ENCODE data around the gene FAM200B. TPM values are rescaled to one million over a fixed set of nuclear protein-coding genes. Genes with fewer than 3 reads are reported as not detected.

Gene FAM200B
- total and polyA plus RNA-seq, 2 experiments from 2014 or later: 34.4 to 88.0 TPM

DNA sequence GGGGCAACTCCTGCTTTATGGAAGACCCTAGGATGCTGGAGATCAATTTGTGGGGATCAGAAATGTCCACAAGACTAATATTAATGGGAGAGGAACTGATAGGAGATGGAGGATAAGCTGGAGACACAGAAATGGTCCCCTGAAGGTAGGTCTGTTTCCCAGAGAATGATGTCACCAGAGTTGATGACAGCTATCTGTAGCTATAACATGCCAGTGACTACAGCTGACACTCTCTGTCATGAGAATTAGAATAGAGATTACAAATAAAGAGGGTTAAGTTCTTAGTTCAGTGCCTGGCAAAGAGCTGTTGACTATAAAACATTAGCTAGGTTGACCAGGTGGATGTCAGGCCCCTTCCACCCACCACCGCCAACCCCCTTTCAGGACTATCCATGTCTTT is 30.6 kb downstream of the FAM200B start:
- Histone ChIP-seq H3K4me3 (no peak overlapping the region), H3F3A (replicated peaks; ENCODE audit: low read depth) (no peaks in the 10 kb centered on the region), H3K4me2 (no peak overlapping the region), H3K79me2 (replicated peaks; ENCODE audit: insufficient read depth) (no peaks in the 10 kb centered on the region), H2AFZ (no peak overlapping the region), H3K4me1 (ENCODE audit: insufficient read depth) (no peaks in the 10 kb centered on the region), H3K27me3 (ENCODE audit: insufficient read depth) (no peaks in the 10 kb centered on the region), H4K20me1 (replicated peaks; ENCODE audit: insufficient read depth) (no peaks in the 10 kb centered on the region), H3K27ac (ENCODE audit: low read depth) (no peak overlapping the region), H3K9me2 (ENCODE audit: insufficient read depth) (no peaks in the 10 kb centered on the region), H3K36me3 (ENCODE audit: insufficient read depth) (no peaks in the 10 kb centered on the region)
- DNase-seq (ENCODE audit: low spot score) (no peak), ATAC-seq (no peak)
- H3K4me3 Mint-ChIP-seq: no peak overlapping the region
- H3K9me3 Mint-ChIP-seq: no peaks in the 10 kb centered on the region
- no peak for TF ChIP-seq EZH2phosphoT487 (IDR thresholded peaks at IDR 0.05; ENCODE audit: unreplicated experiment)
- no peak for TF ChIP-seq ZNF114 (CRISPR knock-in tag; IDR thresholded peaks at IDR 0.05)
- TF ChIP-seq, protein P1, sequence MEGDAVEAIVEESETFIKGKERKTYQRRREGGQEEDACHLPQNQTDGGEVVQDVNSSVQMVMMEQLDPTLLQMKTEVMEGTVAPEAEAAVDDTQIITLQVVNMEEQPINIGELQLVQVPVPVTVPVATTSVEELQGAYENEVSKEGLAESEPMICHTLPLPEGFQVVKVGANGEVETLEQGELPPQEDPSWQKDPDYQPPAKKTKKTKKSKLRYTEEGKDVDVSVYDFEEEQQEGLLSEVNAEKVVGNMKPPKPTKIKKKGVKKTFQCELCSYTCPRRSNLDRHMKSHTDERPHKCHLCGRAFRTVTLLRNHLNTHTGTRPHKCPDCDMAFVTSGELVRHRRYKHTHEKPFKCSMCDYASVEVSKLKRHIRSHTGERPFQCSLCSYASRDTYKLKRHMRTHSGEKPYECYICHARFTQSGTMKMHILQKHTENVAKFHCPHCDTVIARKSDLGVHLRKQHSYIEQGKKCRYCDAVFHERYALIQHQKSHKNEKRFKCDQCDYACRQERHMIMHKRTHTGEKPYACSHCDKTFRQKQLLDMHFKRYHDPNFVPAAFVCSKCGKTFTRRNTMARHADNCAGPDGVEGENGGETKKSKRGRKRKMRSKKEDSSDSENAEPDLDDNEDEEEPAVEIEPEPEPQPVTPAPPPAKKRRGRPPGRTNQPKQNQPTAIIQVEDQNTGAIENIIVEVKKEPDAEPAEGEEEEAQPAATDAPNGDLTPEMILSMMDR (conservative IDR thresholded peaks at IDR 0.05; ENCODE audit: low read depth in 2 of 2): no peak
- no peak for TF ChIP-seq NANOG (IDR thresholded peaks at IDR 0.05; ENCODE audit: borderline replicate concordance)
- TF ChIP-seq EZH2 (IDR thresholded peaks at IDR 0.05; ENCODE audit: low read depth, unreplicated experiment): no peak
- TF ChIP-seq, protein P2, sequence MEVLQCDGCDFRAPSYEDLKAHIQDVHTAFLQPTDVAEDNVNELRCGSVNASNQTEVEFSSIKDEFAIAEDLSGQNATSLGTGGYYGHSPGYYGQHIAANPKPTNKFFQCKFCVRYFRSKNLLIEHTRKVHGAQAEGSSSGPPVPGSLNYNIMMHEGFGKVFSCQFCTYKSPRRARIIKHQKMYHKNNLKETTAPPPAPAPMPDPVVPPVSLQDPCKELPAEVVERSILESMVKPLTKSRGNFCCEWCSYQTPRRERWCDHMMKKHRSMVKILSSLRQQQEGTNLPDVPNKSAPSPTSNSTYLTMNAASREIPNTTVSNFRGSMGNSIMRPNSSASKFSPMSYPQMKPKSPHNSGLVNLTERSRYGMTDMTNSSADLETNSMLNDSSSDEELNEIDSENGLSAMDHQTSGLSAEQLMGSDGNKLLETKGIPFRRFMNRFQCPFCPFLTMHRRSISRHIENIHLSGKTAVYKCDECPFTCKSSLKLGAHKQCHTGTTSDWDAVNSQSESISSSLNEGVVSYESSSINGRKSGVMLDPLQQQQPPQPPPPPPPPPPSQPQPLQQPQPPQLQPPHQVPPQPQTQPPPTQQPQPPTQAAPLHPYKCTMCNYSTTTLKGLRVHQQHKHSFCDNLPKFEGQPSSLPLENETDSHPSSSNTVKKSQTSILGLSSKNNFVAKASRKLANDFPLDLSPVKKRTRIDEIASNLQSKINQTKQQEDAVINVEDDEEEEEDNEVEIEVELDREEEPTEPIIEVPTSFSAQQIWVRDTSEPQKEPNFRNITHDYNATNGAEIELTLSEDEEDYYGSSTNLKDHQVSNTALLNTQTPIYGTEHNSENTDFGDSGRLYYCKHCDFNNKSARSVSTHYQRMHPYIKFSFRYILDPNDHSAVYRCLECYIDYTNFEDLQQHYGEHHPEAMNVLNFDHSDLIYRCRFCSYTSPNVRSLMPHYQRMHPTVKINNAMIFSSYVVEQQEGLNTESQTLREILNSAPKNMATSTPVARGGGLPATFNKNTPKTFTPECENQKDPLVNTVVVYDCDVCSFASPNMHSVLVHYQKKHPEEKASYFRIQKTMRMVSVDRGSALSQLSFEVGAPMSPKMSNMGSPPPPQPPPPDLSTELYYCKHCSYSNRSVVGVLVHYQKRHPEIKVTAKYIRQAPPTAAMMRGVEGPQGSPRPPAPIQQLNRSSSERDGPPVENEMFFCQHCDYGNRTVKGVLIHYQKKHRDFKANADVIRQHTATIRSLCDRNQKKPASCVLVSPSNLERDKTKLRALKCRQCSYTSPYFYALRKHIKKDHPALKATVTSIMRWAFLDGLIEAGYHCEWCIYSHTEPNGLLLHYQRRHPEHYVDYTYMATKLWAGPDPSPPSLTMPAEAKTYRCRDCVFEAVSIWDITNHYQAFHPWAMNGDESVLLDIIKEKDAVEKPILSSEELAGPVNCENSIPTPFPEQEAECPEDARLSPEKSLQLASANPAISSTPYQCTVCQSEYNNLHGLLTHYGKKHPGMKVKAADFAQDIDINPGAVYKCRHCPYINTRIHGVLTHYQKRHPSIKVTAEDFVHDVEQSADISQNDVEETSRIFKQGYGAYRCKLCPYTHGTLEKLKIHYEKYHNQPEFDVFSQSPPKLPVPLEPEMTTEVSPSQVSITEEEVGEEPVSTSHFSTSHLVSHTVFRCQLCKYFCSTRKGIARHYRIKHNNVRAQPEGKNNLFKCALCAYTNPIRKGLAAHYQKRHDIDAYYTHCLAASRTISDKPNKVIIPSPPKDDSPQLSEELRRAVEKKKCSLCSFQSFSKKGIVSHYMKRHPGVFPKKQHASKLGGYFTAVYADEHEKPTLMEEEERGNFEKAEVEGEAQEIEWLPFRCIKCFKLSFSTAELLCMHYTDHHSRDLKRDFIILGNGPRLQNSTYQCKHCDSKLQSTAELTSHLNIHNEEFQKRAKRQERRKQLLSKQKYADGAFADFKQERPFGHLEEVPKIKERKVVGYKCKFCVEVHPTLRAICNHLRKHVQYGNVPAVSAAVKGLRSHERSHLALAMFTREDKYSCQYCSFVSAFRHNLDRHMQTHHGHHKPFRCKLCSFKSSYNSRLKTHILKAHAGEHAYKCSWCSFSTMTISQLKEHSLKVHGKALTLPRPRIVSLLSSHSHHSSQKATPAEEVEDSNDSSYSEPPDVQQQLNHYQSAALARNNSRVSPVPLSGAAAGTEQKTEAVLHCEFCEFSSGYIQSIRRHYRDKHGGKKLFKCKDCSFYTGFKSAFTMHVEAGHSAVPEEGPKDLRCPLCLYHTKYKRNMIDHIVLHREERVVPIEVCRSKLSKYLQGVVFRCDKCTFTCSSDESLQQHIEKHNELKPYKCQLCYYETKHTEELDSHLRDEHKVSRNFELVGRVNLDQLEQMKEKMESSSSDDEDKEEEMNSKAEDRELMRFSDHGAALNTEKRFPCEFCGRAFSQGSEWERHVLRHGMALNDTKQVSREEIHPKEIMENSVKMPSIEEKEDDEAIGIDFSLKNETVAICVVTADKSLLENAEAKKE (CRISPR knock-in tag; IDR thresholded peaks at IDR 0.05): no peak
- TF ChIP-seq, protein P3, sequence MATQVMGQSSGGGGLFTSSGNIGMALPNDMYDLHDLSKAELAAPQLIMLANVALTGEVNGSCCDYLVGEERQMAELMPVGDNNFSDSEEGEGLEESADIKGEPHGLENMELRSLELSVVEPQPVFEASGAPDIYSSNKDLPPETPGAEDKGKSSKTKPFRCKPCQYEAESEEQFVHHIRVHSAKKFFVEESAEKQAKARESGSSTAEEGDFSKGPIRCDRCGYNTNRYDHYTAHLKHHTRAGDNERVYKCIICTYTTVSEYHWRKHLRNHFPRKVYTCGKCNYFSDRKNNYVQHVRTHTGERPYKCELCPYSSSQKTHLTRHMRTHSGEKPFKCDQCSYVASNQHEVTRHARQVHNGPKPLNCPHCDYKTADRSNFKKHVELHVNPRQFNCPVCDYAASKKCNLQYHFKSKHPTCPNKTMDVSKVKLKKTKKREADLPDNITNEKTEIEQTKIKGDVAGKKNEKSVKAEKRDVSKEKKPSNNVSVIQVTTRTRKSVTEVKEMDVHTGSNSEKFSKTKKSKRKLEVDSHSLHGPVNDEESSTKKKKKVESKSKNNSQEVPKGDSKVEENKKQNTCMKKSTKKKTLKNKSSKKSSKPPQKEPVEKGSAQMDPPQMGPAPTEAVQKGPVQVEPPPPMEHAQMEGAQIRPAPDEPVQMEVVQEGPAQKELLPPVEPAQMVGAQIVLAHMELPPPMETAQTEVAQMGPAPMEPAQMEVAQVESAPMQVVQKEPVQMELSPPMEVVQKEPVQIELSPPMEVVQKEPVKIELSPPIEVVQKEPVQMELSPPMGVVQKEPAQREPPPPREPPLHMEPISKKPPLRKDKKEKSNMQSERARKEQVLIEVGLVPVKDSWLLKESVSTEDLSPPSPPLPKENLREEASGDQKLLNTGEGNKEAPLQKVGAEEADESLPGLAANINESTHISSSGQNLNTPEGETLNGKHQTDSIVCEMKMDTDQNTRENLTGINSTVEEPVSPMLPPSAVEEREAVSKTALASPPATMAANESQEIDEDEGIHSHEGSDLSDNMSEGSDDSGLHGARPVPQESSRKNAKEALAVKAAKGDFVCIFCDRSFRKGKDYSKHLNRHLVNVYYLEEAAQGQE (IDR thresholded peaks at IDR 0.05; ENCODE audit: unreplicated experiment): no peak
- peaks cover 8% of the 10 kb centered on the region; the same call in 2 of the 3 replicates for H3K4me1 Mint-ChIP-seq
- H3K27me3 Mint-ChIP-seq (ENCODE audit: insufficient read depth, low read depth, poor library complexity): peaks cover 2% of the 10 kb centered on the region
- no peak overlapping the region for H3K27ac Mint-ChIP-seq
- no peaks in the 10 kb centered on the region for H3K36me3 Mint-ChIP-seq (ENCODE audit: low read depth)

Measured in GM23338 (cell line).